Activated CD8-positive, alpha-beta T cell treated with anti-CD3 and anti-CD28 coated beads, Interleukin-2, amount 10 ng/mL, durations not matched to agents 7 days and 5 days (primary cell): ENCODE results near the gene ING1. TPM values are rescaled to one million over a fixed set of nuclear protein-coding genes. Genes with fewer than 3 reads are reported as not detected.
"Not testable (repeated sequence)": the region's sequence is repeated elsewhere in the genome, so short reads cannot be mapped to it uniquely, and the experiment has no call there.

ENCODE experiments used
- ATAC-seq: fragments of 150-1000 bp; cut with Tn5 transposase; one replicate; pipeline ENCODE4 v1.10.0; 2021; ENCODE audit warnings: moderate library complexity
- CTCF ChIA-PET: fragments of 350-600 bp; sonication (Branson Sonifier 250); formaldehyde crosslinking; loops from one replicate; lab custom pipeline; 2021; ENCODE audit warnings: antibody characterized with exemption; lab: Charles Lee
- POLR2A ChIA-PET: fragments of 350-600 bp; sonication (Branson Sonifier 250); formaldehyde crosslinking; loops from one replicate; lab custom pipeline; 2021; ENCODE audit warnings: antibody characterized with exemption; lab: Charles Lee
- DNase-seq: peaks from one replicate; pipeline ENCODE4 v3.0.0-alpha.2; 2020
- H3K27ac Mint-ChIP-seq: one replicate; pipeline ENCODE4 v1.8.0; 2021; ENCODE audit warnings: mild to moderate bottlenecking, mixed read lengths
- H3K27me3 Mint-ChIP-seq: one replicate; pipeline ENCODE4 v1.8.0; 2021; ENCODE audit warnings: low read depth, mixed read lengths
- H3K36me3 Mint-ChIP-seq: one replicate; pipeline ENCODE4 v1.8.0; 2021; ENCODE audit warnings: low read depth, mixed read lengths
- H3K4me1 Mint-ChIP-seq: one replicate; pipeline ENCODE4 v1.8.0; 2021; ENCODE audit warnings: low read depth, mixed read lengths
- H3K4me3 Mint-ChIP-seq: one replicate; pipeline ENCODE4 v1.8.0; 2021; ENCODE audit warnings: mild to moderate bottlenecking, mixed read lengths
- H3K9me3 Mint-ChIP-seq: one replicate; pipeline ENCODE4 v1.8.0; 2022; ENCODE audit warnings: mixed read lengths; ENCODE audit not compliant: insufficient read depth
- total RNA-seq, 2 experiments: library from RNA; stranded (reverse); gene quantifications; one replicate each; pipeline ENCODE4 v1.2.3, GENCODE V29; 2021

ING1 gene
- total RNA-seq, 2 experiments from 2014 or later, result 19.8 to 21.4 TPM

GRCh38 chr13:110719036-110719710 lies 5.7 kb downstream of the ING1 start:
- Mint-ChIP-seq H3K4me1 (peaks cover 21% of the 10 kb centered on the region), H3K27ac (no peak overlapping the region), H3K9me3 (no peaks in the 10 kb centered on the region), H3K36me3 (peaks cover 23% of the 10 kb centered on the region), H3K27me3 (no peaks in the 10 kb centered on the region), H3K4me3 (no peak overlapping the region)
- ATAC-seq, result no peak
- no peak for DNase-seq
- ChIA-PET CTCF (interaction anchor here (1.4 kb wide), 1 partner anchor 263 kb away, joined by 3 read pairs; no protein-coding TSS in a partner anchor), POLR2A (interaction anchor here (0.5 to 1.0 kb wide), 2 partner anchors 41 to 196 kb away, joined by 3 read pairs; partner anchors contain the start of gene ANKRD10)

GRCh38 chr13:110722971-110723370 lies 9.5 kb downstream of the ING1 start:
- ATAC-seq, result no peak
- Mint-ChIP-seq H3K4me1 (peaks cover 32% of the 10 kb centered on the region), H3K27me3 (no peaks in the 10 kb centered on the region), H3K27ac (no peak overlapping the region), H3K4me3 (no peak overlapping the region), H3K9me3 (no peaks in the 10 kb centered on the region), H3K36me3 (peaks cover 23% of the 10 kb centered on the region)
- DNase-seq, result no peak
- ChIA-PET POLR2A (no interaction called here), CTCF (no interaction called here)

- DNase-seq (no peak), ATAC-seq (no peak)
- CTCF ChIA-PET, result interaction anchor here (0.7 kb wide), 1 partner anchor 33 kb away, joined by 3 read pairs; no protein-coding TSS in a partner anchor
- peaks cover 23% of the 10 kb centered on the region for H3K36me3 Mint-ChIP-seq
- no peaks in the 10 kb centered on the region for H3K9me3 Mint-ChIP-seq
- peaks cover 30% of the 10 kb centered on the region for H3K4me1 Mint-ChIP-seq
- H3K27me3 Mint-ChIP-seq, result no peaks in the 10 kb centered on the region
- H3K27ac Mint-ChIP-seq, result no peak overlapping the region
- no peak overlapping the region for H3K4me3 Mint-ChIP-seq
- POLR2A ChIA-PET, result interaction anchor here (0.6 to 0.8 kb wide), 2 partner anchors 11 to 162 kb away, joined by 3 read pairs; no protein-coding TSS in a partner anchor
Measured at GRCh38 chr13:110723598-110723997, 10.1 kb downstream of the ING1 start.

GRCh38 chr13:110726153-110726552 lies 12.7 kb downstream of the ING1 start:
- H3K27ac Mint-ChIP-seq, result not testable (repeated sequence)

GRCh38 chr13:110726726-110727125 lies 13.2 kb downstream of the ING1 start:
- ChIA-PET POLR2A (no interaction called here), CTCF (no interaction called here)

More at GRCh38 chr13:110726153-110726552, 12.7 kb downstream of the ING1 start:
- peak overlapping the region; percentile 53 for H3K4me3 Mint-ChIP-seq
- H3K36me3 Mint-ChIP-seq, DNase-seq, H3K27me3 Mint-ChIP-seq, H3K9me3 Mint-ChIP-seq, POLR2A ChIA-PET, CTCF ChIA-PET: not testable (repeated sequence)
- peak; percentile 24 for ATAC-seq
- peaks cover 27% of the 10 kb centered on the region for H3K4me1 Mint-ChIP-seq

GRCh38 chr13:110731072-110731471 lies 17.6 kb downstream of the ING1 start:
- peaks cover 16% of the 10 kb centered on the region for H3K4me1 Mint-ChIP-seq
- H3K9me3 Mint-ChIP-seq, result no peaks in the 10 kb centered on the region
- H3K36me3 Mint-ChIP-seq, result peaks cover 2% of the 10 kb centered on the region
- no peak overlapping the region for H3K4me3 Mint-ChIP-seq
- no peak for ATAC-seq
- ChIA-PET POLR2A (no interaction called here), CTCF (no interaction called here)
- H3K27ac Mint-ChIP-seq, result no peak overlapping the region
- H3K27me3 Mint-ChIP-seq, result no peaks in the 10 kb centered on the region
- DNase-seq, result no peak

More at GRCh38 chr13:110726726-110727125, 13.2 kb downstream of the ING1 start:
- ATAC-seq (peak; percentile 86), DNase-seq (peak; percentile 77)
- H3K36me3 Mint-ChIP-seq, result peaks cover 6% of the 10 kb centered on the region
- peak overlapping the region; percentile 53 for H3K4me3 Mint-ChIP-seq
- peak overlapping the region; percentile 73 for H3K27ac Mint-ChIP-seq
- no peaks in the 10 kb centered on the region for H3K27me3 Mint-ChIP-seq
- H3K4me1 Mint-ChIP-seq, result peaks cover 27% of the 10 kb centered on the region
- no peaks in the 10 kb centered on the region for H3K9me3 Mint-ChIP-seq

GRCh38 chr13:110734561-110734960 lies 21.1 kb downstream of the ING1 start:
- ChIA-PET CTCF (no interaction called here), POLR2A (no interaction called here)
- no peaks in the 10 kb centered on the region for H3K36me3 Mint-ChIP-seq
- no peaks in the 10 kb centered on the region for H3K4me1 Mint-ChIP-seq
- no peak for DNase-seq
- no peaks in the 10 kb centered on the region for H3K9me3 Mint-ChIP-seq
- ATAC-seq, result no peak
- H3K27me3 Mint-ChIP-seq, result no peaks in the 10 kb centered on the region
- no peak overlapping the region for H3K4me3 Mint-ChIP-seq
- no peak overlapping the region for H3K27ac Mint-ChIP-seq

- no peaks in the 10 kb centered on the region for H3K27me3 Mint-ChIP-seq
- no peaks in the 10 kb centered on the region for H3K36me3 Mint-ChIP-seq
- H3K4me1 Mint-ChIP-seq, result no peaks in the 10 kb centered on the region
- no peak overlapping the region for H3K4me3 Mint-ChIP-seq
- CTCF ChIA-PET, result no interaction called here
- H3K27ac Mint-ChIP-seq, result no peak overlapping the region
- ATAC-seq, result no peak
- POLR2A ChIA-PET, result no interaction called here
- no peak for DNase-seq
- H3K9me3 Mint-ChIP-seq, result no peaks in the 10 kb centered on the region
Measured at GRCh38 chr13:110737555-110737954, 24.1 kb downstream of the ING1 start.

- no peaks in the 10 kb centered on the region for H3K4me1 Mint-ChIP-seq
Measured at GRCh38 chr13:110743687-110744086, 30.2 kb downstream of the ING1 start.

GRCh38 chr13:110746438-110746837 lies 32.9 kb downstream of the ING1 start:
- ChIA-PET CTCF (interaction anchor here (0.7 kb wide), 1 partner anchor 1985 kb away, joined by 3 read pairs; no protein-coding TSS in a partner anchor), POLR2A (no interaction called here)
- no peak for ATAC-seq
- H3K4me3 Mint-ChIP-seq, result no peak overlapping the region
- H3K4me1 Mint-ChIP-seq, result no peaks in the 10 kb centered on the region
- peaks cover 2% of the 10 kb centered on the region for H3K27me3 Mint-ChIP-seq
- no peak overlapping the region for H3K27ac Mint-ChIP-seq
- H3K9me3 Mint-ChIP-seq, result no peaks in the 10 kb centered on the region
- DNase-seq, result no peak
- H3K36me3 Mint-ChIP-seq, result peaks cover 2% of the 10 kb centered on the region

More at GRCh38 chr13:110743687-110744086, 30.2 kb downstream of the ING1 start:
- H3K36me3 Mint-ChIP-seq, result peaks cover 2% of the 10 kb centered on the region
- ChIA-PET CTCF (no interaction called here), POLR2A (no interaction called here)
- no peak overlapping the region for H3K4me3 Mint-ChIP-seq
- DNase-seq (no peak), ATAC-seq (no peak)
- H3K9me3 Mint-ChIP-seq, result no peaks in the 10 kb centered on the region
- H3K27me3 Mint-ChIP-seq, result peaks cover 2% of the 10 kb centered on the region
- H3K27ac Mint-ChIP-seq, result no peak overlapping the region

GRCh38 chr13:110748271-110748670 lies 34.8 kb downstream of the ING1 start:
- peaks cover 2% of the 10 kb centered on the region for H3K36me3 Mint-ChIP-seq
- no peaks in the 10 kb centered on the region for H3K9me3 Mint-ChIP-seq
- peaks cover 2% of the 10 kb centered on the region for H3K27me3 Mint-ChIP-seq
- H3K4me1 Mint-ChIP-seq, result no peaks in the 10 kb centered on the region
- ATAC-seq (no peak), DNase-seq (no peak)
- no peak overlapping the region for H3K27ac Mint-ChIP-seq
- POLR2A ChIA-PET, result no interaction called here
- CTCF ChIA-PET, result no interaction called here
- no peak overlapping the region for H3K4me3 Mint-ChIP-seq

- ATAC-seq, result no peak
- DNase-seq, result no peak
- POLR2A ChIA-PET, result no interaction called here
- H3K36me3 Mint-ChIP-seq, result no peaks in the 10 kb centered on the region
- no peaks in the 10 kb centered on the region for H3K9me3 Mint-ChIP-seq
- H3K27me3 Mint-ChIP-seq, result peaks cover 3% of the 10 kb centered on the region
- no peak overlapping the region for H3K27ac Mint-ChIP-seq
- CTCF ChIA-PET, result no interaction called here
- no peaks in the 10 kb centered on the region for H3K4me1 Mint-ChIP-seq
- no peak overlapping the region for H3K4me3 Mint-ChIP-seq
Measured at GRCh38 chr13:110756219-110756631, 42.7 kb downstream of the ING1 start.
